Activated CD4-positive, alpha-beta T cell treated with anti-CD3 and anti-CD28 coated beads for 4 hours (primary cell): ENCODE results near the gene SPATA16.
"Not testable (repeated sequence)": the region's sequence is repeated elsewhere in the genome, so short reads cannot be mapped to it uniquely, and the experiment has no call there.

ENCODE experiments used
- DNase-seq, 2 donors: peaks; one replicate each; pipeline ENCODE4 v3.0.0-alpha.2; 2020

Gene SPATA16

GRCh38 chr3:172931746-172932285, 209.2 kb downstream of the SPATA16 start:
- DNase-seq = no peak

GRCh38 chr3:172929451-172929850, 211.6 kb downstream of the SPATA16 start:
- DNase-seq = no peak

- DNase-seq = no peak
Measured at GRCh38 chr3:172924546-172924945, 216.5 kb downstream of the SPATA16 start.

GRCh38 chr3:172919297-172919683, 221.7 kb downstream of the SPATA16 start:
- DNase-seq = no peak

GRCh38 chr3:172918568-172919296, 222.3 kb downstream of the SPATA16 start:
- DNase-seq = no peak

- DNase-seq = no peak
Measured at GRCh38 chr3:172918165-172918564, 222.9 kb downstream of the SPATA16 start.

- DNase-seq = no peak
Measured at GRCh38 chr3:172915911-172916514, 225.0 kb downstream of the SPATA16 start.

GRCh38 chr3:172914854-172915253, 226.2 kb downstream of the SPATA16 start:
- no peak for DNase-seq

- no peak for DNase-seq
Measured at GRCh38 chr3:172913911-172914655, 227.0 kb downstream of the SPATA16 start.

- DNase-seq = no peak
Measured at GRCh38 chr3:172911142-172911541, 229.9 kb downstream of the SPATA16 start.

GRCh38 chr3:172908771-172909270, 232.2 kb downstream of the SPATA16 start:
- DNase-seq = no peak

- no peak for DNase-seq
Measured at GRCh38 chr3:172905451-172905850, 235.6 kb downstream of the SPATA16 start.

GRCh38 chr3:172904711-172905373, 236.2 kb downstream of the SPATA16 start:
- DNase-seq = no peak

GRCh38 chr3:172903642-172904320, 237.3 kb downstream of the SPATA16 start:
- no peak for DNase-seq

- no peak for DNase-seq
Measured at GRCh38 chr3:172892158-172892557, 248.9 kb downstream of the SPATA16 start.

GRCh38 chr3:172885704-172886103, 255.3 kb downstream of the SPATA16 start:
- DNase-seq = no peak

- DNase-seq = no peak
Measured at GRCh38 chr3:172882563-172882962, 258.5 kb downstream of the SPATA16 start.

GRCh38 chr3:172879381-172879780, 261.7 kb downstream of the SPATA16 start:
- DNase-seq = not testable (repeated sequence)

GRCh38 chr3:172877011-172877410, 264.0 kb downstream of the SPATA16 start:
- no peak for DNase-seq

- DNase-seq = no peak
Measured at GRCh38 chr3:172876297-172876696, 264.7 kb downstream of the SPATA16 start.

GRCh38 chr3:172875039-172875438, 266.0 kb downstream of the SPATA16 start:
- DNase-seq = no peak

GRCh38 chr3:172869784-172870518, 271.1 kb downstream of the SPATA16 start:
- no peak for DNase-seq
